GM12872 (cell line): ENCODE data around the gene BATF2.

Source experiments
- CTCF ChIP-seq: IDR thresholded peaks from 3 replicates; pipeline ENCODE4 v1.5.1; 2011; ENCODE audit warnings: low read depth, mild to moderate bottlenecking, low read length, moderate library complexity; ENCODE audit not compliant: insufficient read depth

Gene BATF2

GRCh38 chr11:64954201-64954600 is 42.6 kb downstream of the BATF2 start:
- no peak for TF ChIP-seq CTCF

- no peak for TF ChIP-seq CTCF
Observed at GRCh38 chr11:64951529-64951928, 45.2 kb downstream of the BATF2 start.

GRCh38 chr11:64947208-64947814 is 49.5 kb downstream of the BATF2 start:
- no peak for TF ChIP-seq CTCF
